ENCODE data around the gene MLXIP.
"Not testable (repeated sequence)": the region's sequence is repeated elsewhere in the genome, so short reads cannot be mapped to it uniquely, and the experiment has no call there.

Gene MLXIP

DNA sequence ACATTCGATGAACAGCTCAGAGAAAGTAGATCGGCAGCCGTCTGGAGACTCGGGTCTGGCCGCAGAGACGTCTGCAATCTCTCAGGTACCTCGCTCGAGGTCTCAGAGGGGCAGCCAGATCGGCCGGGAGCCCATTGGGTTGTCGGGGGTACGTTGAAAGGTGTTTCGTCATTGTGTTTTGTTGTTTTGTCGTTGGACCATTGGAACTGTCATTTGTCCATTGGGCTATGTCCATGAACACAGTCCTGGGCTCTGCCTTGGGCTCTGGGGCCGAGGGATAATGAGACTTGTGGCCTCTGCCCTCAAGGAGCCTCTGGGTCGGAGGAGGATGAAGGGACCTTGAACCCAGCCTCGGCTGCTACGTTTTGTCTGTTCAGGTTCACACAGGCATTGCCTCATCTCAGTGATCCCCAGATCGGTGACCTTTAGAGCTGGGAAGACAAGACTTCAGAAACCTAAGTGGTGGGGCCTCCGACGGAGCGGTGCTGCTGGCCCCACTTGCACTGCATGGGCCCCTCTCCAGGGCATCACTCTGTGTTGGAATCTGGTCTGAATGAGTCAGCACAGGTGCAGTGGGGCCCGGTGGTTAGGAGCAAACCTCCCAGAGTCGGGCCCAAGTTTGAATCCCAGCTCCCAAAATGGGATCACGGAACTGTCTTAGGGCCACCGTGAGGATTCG lies 23.6 kb upstream of the MLXIP start:
- Histone ChIP-seq H3K4me1 (ENCODE audit: control insufficient read depth, insufficient read depth, low read length, poor library complexity, severe bottlenecking) (peaks cover 7% of the 10 kb centered on the region), H3K4me3 (ENCODE audit: extremely low read depth, insufficient read depth, low read length, poor library complexity, severe bottlenecking) (no peak overlapping the region), H3K9me3 (ENCODE audit: control insufficient read depth, low read length) (no peaks in the 10 kb centered on the region), H3K36me3 (ENCODE audit: control insufficient read depth, insufficient read depth, low read length) (peaks cover 48% of the 10 kb centered on the region), H3K27ac (ENCODE audit: low read depth, low read length, severe bottlenecking) (no peak overlapping the region)
- WGBS, 2 experiments (ENCODE audit: insufficient coverage in 2 of 2) = 93 to 98% methylated on average over 27 of the region's 27 CpGs

DNA sequence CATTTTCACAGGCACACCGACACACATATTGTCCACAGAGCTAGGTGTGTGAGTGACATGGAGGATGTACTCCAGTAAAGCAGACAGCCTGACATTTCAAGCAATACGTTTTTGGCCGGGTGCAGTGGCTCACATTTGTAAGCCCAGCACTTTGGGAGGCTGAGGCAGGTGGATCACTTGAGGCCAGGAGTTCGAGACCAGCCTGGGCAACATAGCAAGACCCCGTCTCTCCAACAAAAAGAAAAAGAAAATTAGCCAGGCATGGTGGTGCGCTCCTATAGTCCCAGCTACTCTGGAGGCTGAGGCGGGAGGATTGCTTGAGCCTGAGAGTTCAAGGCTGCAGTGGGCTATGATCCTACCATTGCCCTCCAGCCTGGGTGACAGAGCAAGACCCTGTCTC lies 22.1 kb upstream of the MLXIP start:
- not testable (repeated sequence) for H3K4me3 ChIP-seq (ENCODE audit: extremely low read depth, insufficient read depth, low read length, poor library complexity, severe bottlenecking); H3K9me3 ChIP-seq (ENCODE audit: control insufficient read depth, low read length); H3K27ac ChIP-seq (ENCODE audit: low read depth, low read length, severe bottlenecking); H3K4me1 ChIP-seq (ENCODE audit: control insufficient read depth, insufficient read depth, low read length, poor library complexity, severe bottlenecking)
- WGBS, 2 experiments (ENCODE audit: insufficient coverage in 2 of 2) = 89 to 98% methylated on average over 4 to 6 of the region's 7 CpGs
- peaks cover 56% of the 10 kb centered on the region for H3K36me3 ChIP-seq (ENCODE audit: control insufficient read depth, insufficient read depth, low read length)

DNA sequence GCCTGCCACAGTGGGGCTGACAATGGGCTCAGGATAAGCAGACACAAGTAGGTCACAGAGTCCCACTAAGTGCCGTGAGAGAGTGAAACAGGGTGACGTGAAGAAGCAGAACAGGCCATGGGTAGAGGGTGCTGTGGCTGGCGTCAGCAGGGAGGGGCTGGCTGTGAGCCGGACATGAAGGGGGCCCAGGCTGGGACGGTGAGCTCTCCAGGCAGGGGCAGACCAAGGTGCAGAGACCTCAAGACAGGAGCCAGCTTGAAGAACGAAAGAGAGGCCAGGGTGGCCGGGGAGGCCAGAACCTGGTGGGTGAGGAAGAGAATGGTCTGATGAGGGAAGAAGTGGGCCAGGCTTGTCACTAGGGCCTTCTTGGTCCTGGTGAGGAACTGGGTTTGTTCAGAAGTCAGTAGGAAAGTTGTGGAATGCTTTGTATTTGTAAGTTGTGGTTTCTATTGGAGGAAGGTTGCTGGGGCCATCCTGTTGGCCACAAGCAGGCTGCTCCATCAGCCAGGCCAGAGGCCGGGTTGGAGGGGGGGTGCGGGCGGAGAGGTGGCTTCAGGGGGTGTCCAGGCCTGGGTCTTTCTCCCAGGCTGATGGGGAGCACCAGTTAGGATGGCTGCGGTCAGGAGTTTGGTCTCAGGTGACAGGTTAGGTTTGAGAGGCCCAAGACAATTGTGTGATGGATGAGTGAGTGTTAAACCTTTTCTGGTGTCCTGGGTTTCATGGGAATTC lies 21.4 kb upstream of the MLXIP start:
- no peak overlapping the region for H3K4me3 ChIP-seq (ENCODE audit: extremely low read depth, insufficient read depth, low read length, poor library complexity, severe bottlenecking)
- H3K9me3 ChIP-seq (ENCODE audit: control insufficient read depth, low read length) = no peaks in the 10 kb centered on the region
- peaks cover 56% of the 10 kb centered on the region for H3K36me3 ChIP-seq (ENCODE audit: control insufficient read depth, insufficient read depth, low read length)
- H3K27ac ChIP-seq (ENCODE audit: low read depth, low read length, severe bottlenecking) = no peak overlapping the region
- 94 to 100% methylated on average over 7 to 10 of the region's 11 CpGs for WGBS, 2 experiments (ENCODE audit: insufficient coverage in 2 of 2)
- peaks cover 10% of the 10 kb centered on the region for H3K4me1 ChIP-seq (ENCODE audit: control insufficient read depth, insufficient read depth, low read length, poor library complexity, severe bottlenecking)

DNA sequence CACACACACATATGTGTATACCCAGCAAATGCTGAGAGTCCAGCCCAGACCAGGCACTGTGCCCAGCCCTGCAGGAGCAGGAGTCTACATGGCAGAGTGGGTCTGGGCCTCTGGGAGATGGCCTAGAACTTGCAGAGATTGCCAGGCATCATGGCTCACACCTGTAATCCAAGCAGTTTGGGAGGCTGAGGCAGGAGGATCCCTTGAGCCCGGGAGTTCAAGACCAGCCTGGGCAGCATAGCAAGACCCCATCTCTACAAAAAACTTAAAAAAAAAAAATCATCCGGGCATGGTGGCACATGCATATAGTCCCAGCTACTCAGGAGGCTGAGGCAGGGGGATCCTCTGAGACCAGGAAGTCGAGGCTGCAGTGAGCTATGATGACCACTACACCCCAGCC lies 20.8 kb upstream of the MLXIP start:
- peaks cover 56% of the 10 kb centered on the region for H3K36me3 ChIP-seq (ENCODE audit: control insufficient read depth, insufficient read depth, low read length)
- 86 to 100% methylated on average over 1 to 3 of the region's 3 CpGs for WGBS, 2 experiments (ENCODE audit: insufficient coverage in 2 of 2)

DNA sequence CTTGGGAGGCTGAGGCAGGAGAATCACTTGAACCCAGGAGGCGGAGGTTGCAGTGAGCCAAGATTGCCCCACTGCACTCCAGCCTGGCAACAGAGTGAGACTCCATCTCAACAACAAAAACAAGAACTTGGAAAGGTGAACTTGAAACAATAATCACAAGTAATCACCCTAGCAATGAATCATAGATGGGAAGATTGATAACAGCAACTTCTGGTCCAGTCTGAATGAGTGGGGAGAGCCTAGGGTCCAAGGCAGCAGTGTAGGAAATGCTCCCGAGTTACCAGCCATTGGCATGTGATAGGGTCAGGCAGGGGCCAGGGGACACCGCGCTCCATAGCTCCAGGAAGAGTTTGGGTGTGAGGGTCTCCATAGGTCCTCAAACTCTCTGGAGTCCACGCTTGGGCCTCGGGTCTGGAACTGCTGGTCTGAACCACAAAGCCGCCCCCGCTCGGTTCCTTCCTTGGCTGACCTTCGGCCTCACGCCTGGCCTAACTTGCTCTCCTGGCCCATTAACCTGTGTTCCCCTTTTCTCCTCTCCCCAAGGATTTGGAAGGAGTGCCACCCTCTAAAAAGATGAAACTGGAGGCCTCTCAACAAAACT lies 19.9 kb upstream of the MLXIP start:
- Histone ChIP-seq H3K9me3 (ENCODE audit: control insufficient read depth, low read length) (no peaks in the 10 kb centered on the region), H3K4me3 (ENCODE audit: extremely low read depth, insufficient read depth, low read length, poor library complexity, severe bottlenecking) (no peak overlapping the region), H3K4me1 (ENCODE audit: control insufficient read depth, insufficient read depth, low read length, poor library complexity, severe bottlenecking) (peaks cover 20% of the 10 kb centered on the region), H3K27ac (ENCODE audit: low read depth, low read length, severe bottlenecking) (no peak overlapping the region), H3K36me3 (ENCODE audit: control insufficient read depth, insufficient read depth, low read length) (peaks cover 56% of the 10 kb centered on the region)
- 92 to 98% methylated on average over 10 of the region's 11 CpGs for WGBS, 2 experiments (ENCODE audit: insufficient coverage in 2 of 2)

More for the DNA sequence above, 20.8 kb upstream of the MLXIP start:
- Histone ChIP-seq H3K4me1 (ENCODE audit: control insufficient read depth, insufficient read depth, low read length, poor library complexity, severe bottlenecking) (peaks cover 16% of the 10 kb centered on the region), H3K4me3 (ENCODE audit: extremely low read depth, insufficient read depth, low read length, poor library complexity, severe bottlenecking) (no peak overlapping the region), H3K27ac (ENCODE audit: low read depth, low read length, severe bottlenecking) (no peak overlapping the region), H3K9me3 (ENCODE audit: control insufficient read depth, low read length) (no peaks in the 10 kb centered on the region)

DNA sequence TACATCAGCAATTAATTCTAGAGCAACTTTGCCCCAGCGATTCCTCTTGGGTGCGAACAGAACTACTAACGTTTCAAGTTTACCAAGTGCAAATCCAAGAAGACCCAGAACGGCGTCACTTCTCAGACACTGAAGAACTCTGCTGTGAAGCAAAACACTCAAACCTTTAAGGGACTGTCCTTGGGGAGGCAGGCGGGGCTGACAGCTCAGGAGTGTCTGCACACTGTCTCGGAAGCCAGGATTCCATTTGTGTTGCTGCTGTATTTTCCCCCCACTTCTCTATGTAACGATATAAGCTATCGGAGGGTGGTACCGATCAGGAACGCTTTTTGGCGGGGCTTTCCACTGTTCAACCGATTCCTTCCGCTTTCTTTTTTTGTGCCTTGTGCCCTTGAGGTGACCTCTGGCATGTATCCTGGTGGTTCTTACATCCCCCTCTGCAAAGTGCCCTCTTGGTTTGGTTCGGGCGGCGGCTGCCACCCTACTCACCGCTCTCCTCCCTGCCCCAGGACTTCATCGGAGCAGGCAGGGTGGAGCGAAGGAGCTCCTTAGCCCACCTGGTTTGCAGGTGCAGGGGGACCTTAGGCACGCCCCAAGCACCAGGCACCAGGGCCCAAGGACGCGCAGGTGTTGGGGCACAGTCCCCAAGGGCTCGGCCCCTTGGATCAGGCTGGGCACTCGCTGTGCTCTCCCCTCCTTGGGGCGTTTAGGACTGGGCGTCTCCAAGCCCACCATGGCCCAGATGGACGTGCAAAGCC lies 19.2 kb upstream of the MLXIP start:
- 96 to 97% methylated on average over 27 to 28 of the region's 28 CpGs for WGBS, 2 experiments (ENCODE audit: insufficient coverage in 2 of 2)
- H3K27ac ChIP-seq (ENCODE audit: low read depth, low read length, severe bottlenecking) = no peak overlapping the region
- H3K36me3 ChIP-seq (ENCODE audit: control insufficient read depth, insufficient read depth, low read length) = peaks cover 56% of the 10 kb centered on the region
- H3K9me3 ChIP-seq (ENCODE audit: control insufficient read depth, low read length) = no peaks in the 10 kb centered on the region
- H3K4me1 ChIP-seq (ENCODE audit: control insufficient read depth, insufficient read depth, low read length, poor library complexity, severe bottlenecking) = peaks cover 26% of the 10 kb centered on the region
- H3K4me3 ChIP-seq (ENCODE audit: extremely low read depth, insufficient read depth, low read length, poor library complexity, severe bottlenecking) = no peak overlapping the region

DNA sequence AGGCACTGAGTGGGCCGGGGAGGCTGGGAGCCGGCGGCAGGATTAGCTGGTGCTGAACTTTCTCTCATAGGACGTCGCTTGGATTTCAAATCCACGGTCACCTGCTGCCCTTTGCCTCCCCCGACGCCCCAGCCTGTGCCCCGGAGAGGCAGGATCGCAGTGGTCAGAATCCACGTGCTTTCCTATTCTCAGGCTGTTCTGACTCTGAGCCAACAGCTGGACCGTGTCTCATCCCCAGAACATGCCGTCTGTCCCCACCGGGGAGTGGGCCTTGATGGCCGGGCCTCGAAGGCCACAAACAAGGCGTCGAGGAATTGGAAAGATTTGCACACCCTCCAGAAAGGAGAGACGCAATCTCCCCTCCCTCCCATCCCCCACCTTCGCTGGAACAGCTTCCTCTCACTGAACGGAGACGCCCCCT lies 18.5 kb upstream of the MLXIP start:
- WGBS, 2 experiments (ENCODE audit: insufficient coverage in 2 of 2) = 92 to 93% methylated on average over 13 to 18 of the region's 22 CpGs
- no peak overlapping the region for H3K4me3 ChIP-seq (ENCODE audit: extremely low read depth, insufficient read depth, low read length, poor library complexity, severe bottlenecking)
- peaks cover 32% of the 10 kb centered on the region for H3K4me1 ChIP-seq (ENCODE audit: control insufficient read depth, insufficient read depth, low read length, poor library complexity, severe bottlenecking)
- no peak overlapping the region for H3K27ac ChIP-seq (ENCODE audit: low read depth, low read length, severe bottlenecking)
- no peaks in the 10 kb centered on the region for H3K9me3 ChIP-seq (ENCODE audit: control insufficient read depth, low read length)
- peaks cover 51% of the 10 kb centered on the region for H3K36me3 ChIP-seq (ENCODE audit: control insufficient read depth, insufficient read depth, low read length)

DNA sequence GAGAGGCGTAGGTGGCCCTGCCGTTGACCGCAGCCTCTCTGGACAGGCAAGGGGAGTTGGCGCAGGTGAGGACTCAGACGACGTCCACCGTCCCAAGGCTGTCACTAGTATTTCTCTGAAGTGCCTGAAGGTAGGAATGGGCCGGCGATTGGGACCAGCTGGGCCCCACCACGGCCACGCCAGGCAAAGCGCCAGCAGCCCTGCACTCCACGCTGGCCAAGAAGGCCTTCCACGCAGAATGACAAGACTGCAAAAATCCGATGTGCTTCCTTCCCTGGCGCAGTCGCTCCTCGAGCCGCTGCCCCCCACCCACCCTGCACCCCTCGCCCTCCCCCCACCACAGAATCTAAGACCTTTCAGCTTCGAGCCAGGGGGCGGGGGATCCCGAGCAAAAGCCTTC lies 17.3 kb upstream of the MLXIP start:
- Histone ChIP-seq H3K27ac (ENCODE audit: low read depth, low read length, severe bottlenecking) (no peak overlapping the region), H3K4me1 (ENCODE audit: control insufficient read depth, insufficient read depth, low read length, poor library complexity, severe bottlenecking) (peaks cover 39% of the 10 kb centered on the region), H3K36me3 (ENCODE audit: control insufficient read depth, insufficient read depth, low read length) (peaks cover 43% of the 10 kb centered on the region), H3K4me3 (ENCODE audit: extremely low read depth, insufficient read depth, low read length, poor library complexity, severe bottlenecking) (no peak overlapping the region), H3K9me3 (ENCODE audit: control insufficient read depth, low read length) (no peaks in the 10 kb centered on the region)
- 97% methylated on average over 9 to 21 of the region's 23 CpGs for WGBS, 2 experiments (ENCODE audit: insufficient coverage in 2 of 2)

DNA sequence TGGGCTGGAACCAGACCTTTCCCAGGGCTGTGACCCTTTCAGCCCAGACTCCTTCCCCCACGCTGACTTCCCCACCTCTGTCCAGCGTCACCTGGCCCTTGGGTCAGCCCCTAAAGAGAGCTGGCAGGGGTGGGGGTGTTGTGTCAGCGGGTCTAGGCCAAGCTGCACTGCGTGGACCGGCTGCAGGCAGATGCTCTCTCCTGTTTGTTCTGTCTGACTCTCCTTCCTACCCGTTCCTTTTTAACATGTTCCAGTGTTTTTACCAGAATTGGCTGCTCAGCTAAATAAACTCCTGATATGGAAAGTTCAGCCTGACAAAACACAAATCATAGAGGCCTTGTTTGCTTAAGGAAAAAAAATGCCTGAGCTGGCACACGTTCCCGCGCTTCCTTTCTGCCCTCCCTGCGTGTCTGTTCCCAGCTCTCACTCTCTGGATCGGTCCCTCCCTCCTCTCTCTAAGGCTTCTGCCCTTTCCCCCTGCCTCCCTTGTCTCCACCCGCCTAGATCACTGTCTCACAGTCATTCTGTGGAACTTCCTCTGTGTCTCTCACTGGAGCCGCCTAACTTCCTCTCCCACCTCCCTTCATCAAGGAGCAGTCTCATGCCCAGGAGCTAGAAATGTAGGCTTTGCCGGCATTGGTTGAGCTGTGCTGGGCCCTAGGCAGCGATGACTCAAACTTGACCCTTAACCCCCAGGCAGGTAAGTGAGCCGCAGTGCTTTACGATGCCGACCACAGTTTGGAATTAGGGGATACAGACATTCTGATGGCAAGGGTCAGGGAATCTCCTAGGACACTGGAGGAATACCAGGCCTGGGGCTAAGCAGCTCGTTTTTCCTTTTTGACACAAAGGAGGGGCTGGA lies 15.5 kb upstream of the MLXIP start:
- Histone ChIP-seq H3K36me3 (ENCODE audit: control insufficient read depth, insufficient read depth, low read length) (peaks cover 26% of the 10 kb centered on the region), H3K4me3 (ENCODE audit: extremely low read depth, insufficient read depth, low read length, poor library complexity, severe bottlenecking) (peak overlapping the region; percentile 12), H3K9me3 (ENCODE audit: control insufficient read depth, low read length) (no peaks in the 10 kb centered on the region), H3K4me1 (ENCODE audit: control insufficient read depth, insufficient read depth, low read length, poor library complexity, severe bottlenecking) (peaks cover 39% of the 10 kb centered on the region), H3K27ac (ENCODE audit: low read depth, low read length, severe bottlenecking) (peak overlapping the region; percentile 87)
- 54 to 56% methylated on average over 17 to 19 of the region's 19 CpGs for WGBS, 2 experiments (ENCODE audit: insufficient coverage in 2 of 2)

DNA sequence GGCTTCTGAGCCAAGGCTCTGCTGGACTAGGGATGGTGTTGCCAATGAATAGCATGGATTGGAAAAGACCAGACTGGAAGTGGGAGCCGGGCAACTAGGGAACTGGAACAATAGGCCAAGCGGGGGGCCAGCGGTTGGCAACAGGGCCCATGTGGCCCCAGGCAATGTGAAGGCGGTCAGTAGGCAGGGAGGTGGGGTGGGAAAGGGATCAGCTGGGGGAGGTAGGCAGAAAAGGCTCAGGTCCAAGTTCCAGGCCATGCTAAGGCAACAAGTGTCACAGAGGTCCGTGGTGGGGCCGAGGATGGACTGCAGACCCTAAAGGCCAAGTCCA lies 14.9 kb upstream of the MLXIP start:
- peaks cover 22% of the 10 kb centered on the region for H3K36me3 ChIP-seq (ENCODE audit: control insufficient read depth, insufficient read depth, low read length)
- H3K4me3 ChIP-seq (ENCODE audit: extremely low read depth, insufficient read depth, low read length, poor library complexity, severe bottlenecking) = peak overlapping the region; percentile 12
- H3K4me1 ChIP-seq (ENCODE audit: control insufficient read depth, insufficient read depth, low read length, poor library complexity, severe bottlenecking) = peaks cover 37% of the 10 kb centered on the region
- WGBS, 2 experiments (ENCODE audit: insufficient coverage in 2 of 2) = 54 to 55% methylated on average over 6 of the region's 6 CpGs
- peak overlapping the region; percentile 87 for H3K27ac ChIP-seq (ENCODE audit: low read depth, low read length, severe bottlenecking)
- H3K9me3 ChIP-seq (ENCODE audit: control insufficient read depth, low read length) = no peaks in the 10 kb centered on the region

All from mesodermal cell (in vitro differentiated cells).